Measurements from ENCODE around the gene PLTP.

DNA sequence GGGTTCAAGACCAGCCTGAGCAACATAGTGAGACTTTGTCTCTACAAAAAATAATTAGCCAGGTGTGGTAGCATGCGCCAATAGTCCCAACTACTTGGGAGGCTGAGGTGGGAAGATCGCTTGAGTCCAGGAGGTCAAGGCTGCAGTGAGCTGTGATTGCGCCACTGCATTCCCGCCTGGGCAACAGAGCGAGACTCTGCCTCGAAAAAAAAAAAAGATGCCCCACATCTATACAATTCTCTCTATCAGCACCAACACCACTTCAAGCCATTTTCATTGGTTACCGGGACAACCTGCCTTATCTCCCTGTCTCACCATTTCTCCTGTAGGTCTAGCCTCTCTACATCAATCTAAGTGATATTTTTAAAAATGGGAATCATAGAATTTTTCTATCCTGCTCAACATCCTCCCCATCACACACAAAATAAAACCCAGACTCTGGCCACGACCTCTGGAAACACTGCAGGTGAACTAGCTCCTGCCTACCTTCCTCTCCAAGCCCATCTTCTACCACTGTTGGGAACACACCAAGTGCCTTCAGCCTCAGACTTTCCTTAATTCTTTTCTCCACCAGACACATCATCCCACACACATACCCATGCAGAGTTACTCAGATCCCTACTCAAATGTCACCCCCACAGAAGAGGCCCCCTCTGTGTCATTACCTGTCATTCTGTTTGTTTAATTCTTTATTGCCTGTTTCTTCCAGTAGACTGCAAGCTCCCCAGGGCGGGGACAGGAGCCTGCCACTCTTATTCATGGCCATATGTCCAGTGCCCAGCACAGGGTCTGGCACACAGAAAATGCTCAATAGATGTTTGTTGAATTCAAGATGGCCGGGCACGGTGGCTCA lies 9.6 kb upstream of the PLTP start:
- TF ChIP-seq, protein P1, sequence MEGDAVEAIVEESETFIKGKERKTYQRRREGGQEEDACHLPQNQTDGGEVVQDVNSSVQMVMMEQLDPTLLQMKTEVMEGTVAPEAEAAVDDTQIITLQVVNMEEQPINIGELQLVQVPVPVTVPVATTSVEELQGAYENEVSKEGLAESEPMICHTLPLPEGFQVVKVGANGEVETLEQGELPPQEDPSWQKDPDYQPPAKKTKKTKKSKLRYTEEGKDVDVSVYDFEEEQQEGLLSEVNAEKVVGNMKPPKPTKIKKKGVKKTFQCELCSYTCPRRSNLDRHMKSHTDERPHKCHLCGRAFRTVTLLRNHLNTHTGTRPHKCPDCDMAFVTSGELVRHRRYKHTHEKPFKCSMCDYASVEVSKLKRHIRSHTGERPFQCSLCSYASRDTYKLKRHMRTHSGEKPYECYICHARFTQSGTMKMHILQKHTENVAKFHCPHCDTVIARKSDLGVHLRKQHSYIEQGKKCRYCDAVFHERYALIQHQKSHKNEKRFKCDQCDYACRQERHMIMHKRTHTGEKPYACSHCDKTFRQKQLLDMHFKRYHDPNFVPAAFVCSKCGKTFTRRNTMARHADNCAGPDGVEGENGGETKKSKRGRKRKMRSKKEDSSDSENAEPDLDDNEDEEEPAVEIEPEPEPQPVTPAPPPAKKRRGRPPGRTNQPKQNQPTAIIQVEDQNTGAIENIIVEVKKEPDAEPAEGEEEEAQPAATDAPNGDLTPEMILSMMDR (IDR thresholded peaks at IDR 0.05 in 4 of 5, conservative IDR thresholded peaks at IDR 0.05 in 1 of 5) = no peak
- TF ChIP-seq POLR2A (IDR thresholded peaks at IDR 0.05) = no peak

All from gastrocnemius medialis (tissue), 4 donors.